Measurements from ENCODE around the gene ANAPC16.

ANAPC16 gene

GRCh38 chr10:72259491-72260238, 43.9 kb downstream of the ANAPC16 start:
- FAIRE-seq: peak; percentile 74
- DNase-seq (ENCODE audit: insufficient read length): no peak
- TF ChIP-seq POLR2AphosphoS5 (IDR thresholded peaks at IDR 0.05; ENCODE audit: low read depth, low read length): no peak
- no peak for TF ChIP-seq TAF1 (IDR thresholded peaks at IDR 0.05; ENCODE audit: borderline replicate concordance, low read depth, low read length)
- no peak for TF ChIP-seq POLR2A (IDR thresholded peaks at IDR 0.05; ENCODE audit: low read depth, low read length)

GRCh38 chr10:72260239-72260975, 44.6 kb downstream of the ANAPC16 start:
- DNase-seq (ENCODE audit: insufficient read length): no peak
- peak; percentile 95 for FAIRE-seq
- TF ChIP-seq POLR2A (IDR thresholded peaks at IDR 0.05; ENCODE audit: low read depth, low read length) (no peak), POLR2AphosphoS5 (IDR thresholded peaks at IDR 0.05; ENCODE audit: low read depth, low read length) (peak; percentile 50; the same call in 1 of the 2 replicates), TAF1 (IDR thresholded peaks at IDR 0.05; ENCODE audit: borderline replicate concordance, low read depth, low read length) (no peak)

- DNase-seq (ENCODE audit: insufficient read length): peak; percentile 78
- peak; percentile 26 for TF ChIP-seq POLR2AphosphoS5 (IDR thresholded peaks at IDR 0.05; ENCODE audit: low read depth, low read length)
- TF ChIP-seq POLR2A (IDR thresholded peaks at IDR 0.05; ENCODE audit: low read depth, low read length): peak; percentile 28; the same call in 1 of the 2 replicates
- TF ChIP-seq TAF1 (IDR thresholded peaks at IDR 0.05; ENCODE audit: borderline replicate concordance, low read depth, low read length): peak; percentile 12; the same call in 1 of the 2 replicates
- FAIRE-seq: no peak
Observed at GRCh38 chr10:72260976-72261783, 45.4 kb downstream of the ANAPC16 start.

- no peak for TF ChIP-seq TAF1 (IDR thresholded peaks at IDR 0.05; ENCODE audit: borderline replicate concordance, low read depth, low read length)
- no peak for TF ChIP-seq POLR2AphosphoS5 (IDR thresholded peaks at IDR 0.05; ENCODE audit: low read depth, low read length)
- no peak for TF ChIP-seq POLR2A (IDR thresholded peaks at IDR 0.05; ENCODE audit: low read depth, low read length)
- DNase-seq (ENCODE audit: insufficient read length): no peak
- FAIRE-seq: peak; percentile 93
Observed at GRCh38 chr10:72261784-72262404, 46.1 kb downstream of the ANAPC16 start.

- DNase-seq (ENCODE audit: insufficient read length): no peak
- no peak for TF ChIP-seq TAF1 (IDR thresholded peaks at IDR 0.05; ENCODE audit: borderline replicate concordance, low read depth, low read length)
- no peak for TF ChIP-seq POLR2A (IDR thresholded peaks at IDR 0.05; ENCODE audit: low read depth, low read length)
- TF ChIP-seq POLR2AphosphoS5 (IDR thresholded peaks at IDR 0.05; ENCODE audit: low read depth, low read length): no peak
- no peak for FAIRE-seq
Observed at GRCh38 chr10:72263613-72264241, 47.9 kb downstream of the ANAPC16 start.

GRCh38 chr10:72264536-72264935, 48.7 kb downstream of the ANAPC16 start:
- FAIRE-seq: no peak
- DNase-seq (ENCODE audit: insufficient read length): no peak
- no peak for TF ChIP-seq POLR2AphosphoS5 (IDR thresholded peaks at IDR 0.05; ENCODE audit: low read depth, low read length)
- no peak for TF ChIP-seq TAF1 (IDR thresholded peaks at IDR 0.05; ENCODE audit: borderline replicate concordance, low read depth, low read length)
- no peak for TF ChIP-seq POLR2A (IDR thresholded peaks at IDR 0.05; ENCODE audit: low read depth, low read length)

GRCh38 chr10:72265508-72265907, 49.7 kb downstream of the ANAPC16 start:
- FAIRE-seq (no peak), DNase-seq (ENCODE audit: insufficient read length) (no peak)
- TF ChIP-seq POLR2A (IDR thresholded peaks at IDR 0.05; ENCODE audit: low read depth, low read length): no peak
- no peak for TF ChIP-seq POLR2AphosphoS5 (IDR thresholded peaks at IDR 0.05; ENCODE audit: low read depth, low read length)

- DNase-seq (ENCODE audit: insufficient read length) (no peak), FAIRE-seq (no peak)
- TF ChIP-seq TAF1 (IDR thresholded peaks at IDR 0.05; ENCODE audit: borderline replicate concordance, low read depth, low read length) (no peak), POLR2AphosphoS5 (IDR thresholded peaks at IDR 0.05; ENCODE audit: low read depth, low read length) (no peak), POLR2A (IDR thresholded peaks at IDR 0.05; ENCODE audit: low read depth, low read length) (no peak)
Observed at GRCh38 chr10:72265990-72266865, 50.4 kb downstream of the ANAPC16 start.

- DNase-seq (ENCODE audit: insufficient read length) (no peak), FAIRE-seq (no peak)
- TF ChIP-seq TAF1 (IDR thresholded peaks at IDR 0.05; ENCODE audit: borderline replicate concordance, low read depth, low read length): no peak
- TF ChIP-seq POLR2AphosphoS5 (IDR thresholded peaks at IDR 0.05; ENCODE audit: low read depth, low read length): no peak
- no peak for TF ChIP-seq POLR2A (IDR thresholded peaks at IDR 0.05; ENCODE audit: low read depth, low read length)
Observed at GRCh38 chr10:72267381-72267780, 51.6 kb downstream of the ANAPC16 start.
